IMR-90 (cell line): ENCODE data around the gene NCKAP5L. TPM values are rescaled to one million over a fixed set of nuclear protein-coding genes. Genes with fewer than 3 reads are reported as not detected.

Source experiments
- ATAC-seq: fragments of 200-7000 bp; cut with Tn5 transposase; 2 replicates; pipeline ENCODE4 v1.9.1; 2020; ENCODE audit warnings: low read depth, mild to moderate bottlenecking, moderate library complexity
- BruUV-seq: library from RNA; stranded (reverse); fragments of 400-500 nt; replicated peaks from 2 replicates; lab custom pipeline; 2021; lab: Mats Ljungman, UMichigan
- CTCF ChIA-PET: fragments of 300-600 bp; formaldehyde crosslinking; extraction: SDS; loops from one replicate; lab custom pipeline; 2021; ENCODE audit warnings: antibody characterized with exemption; lab: Yijun Ruan, JAX
- POLR2A ChIA-PET: fragments of 300-600 bp; sonication (Branson Sonifier 250); formaldehyde crosslinking; loops from one replicate; lab custom pipeline; 2022; ENCODE audit warnings: antibody characterized with exemption; ENCODE audit not compliant: unreplicated experiment; lab: Charles Lee
- DNase-seq: peaks from one replicate; pipeline ENCODE4 v3.0.0; 2013
- H2AFZ ChIP-seq: replicated peaks from 2 replicates; pipeline ENCODE3; 2013; ENCODE audit warnings: low read length, mild to moderate bottlenecking; ENCODE audit not compliant: poor library complexity
- H2AK5ac ChIP-seq: 2 replicates; pipeline ENCODE4 v1.6.1; 2013; ENCODE audit warnings: low read depth, low read length, inconsistent platforms
- H2AK9ac ChIP-seq: replicated peaks from 2 replicates; pipeline ENCODE3; 2013; ENCODE audit warnings: mild to moderate bottlenecking, low read depth, low read length, moderate library complexity; ENCODE audit not compliant: poor library complexity
- H2BK120ac ChIP-seq: 2 replicates; pipeline ENCODE4 v1.6.1; 2013; ENCODE audit warnings: low read depth, low read length, inconsistent platforms
- H2BK15ac ChIP-seq: 3 replicates; pipeline ENCODE4 v1.6.1; 2013; ENCODE audit warnings: low read depth, low read length, inconsistent platforms
- H2BK20ac ChIP-seq: 2 replicates; pipeline ENCODE4 v1.6.1; 2013; ENCODE audit warnings: low read depth, mild to moderate bottlenecking, inconsistent platforms, low read length, moderate library complexity
- H2BK5ac ChIP-seq: 2 replicates; pipeline ENCODE4 v1.6.1; 2013; ENCODE audit warnings: mild to moderate bottlenecking, low read depth, low read length, inconsistent platforms; ENCODE audit not compliant: poor library complexity, severe bottlenecking
- H3K14ac ChIP-seq: replicated peaks from 2 replicates; pipeline ENCODE4 v1.6.1; 2013; ENCODE audit warnings: low read depth, low read length, inconsistent platforms
- H3K18ac ChIP-seq: 2 replicates; pipeline ENCODE4 v1.6.1; 2013; ENCODE audit warnings: low read depth, low read length, control low read depth
- H3K23ac ChIP-seq: 2 replicates; pipeline ENCODE4 v1.6.1; 2013; ENCODE audit warnings: low read depth, low read length, inconsistent platforms
- H3K27ac ChIP-seq: 2 replicates; pipeline ENCODE4 v1.5.1; 2013; ENCODE audit warnings: mild to moderate bottlenecking, control low read depth, low read length; ENCODE audit not compliant: insufficient read depth
- H3K27me3 ChIP-seq: 2 replicates; pipeline ENCODE4 v1.6.1; 2013; ENCODE audit warnings: low read length; ENCODE audit not compliant: control insufficient read depth, insufficient read depth
- H3K36me3 ChIP-seq: 2 replicates; pipeline ENCODE4 v1.6.1; 2013; ENCODE audit warnings: low read length, mixed read lengths; ENCODE audit not compliant: control insufficient read depth, insufficient read depth
- H3K4ac ChIP-seq: 2 replicates; pipeline ENCODE4 v1.6.1; 2013; ENCODE audit warnings: low read depth, low read length, inconsistent platforms
- H3K4me1 ChIP-seq: 2 replicates; pipeline ENCODE4 v1.6.1; 2013; ENCODE audit warnings: low read length, mixed read lengths; ENCODE audit not compliant: control insufficient read depth, insufficient read depth
- H3K4me2 ChIP-seq: 2 replicates; pipeline ENCODE4 v1.6.1; 2013; ENCODE audit warnings: low read depth, mild to moderate bottlenecking, control low read depth, low read length, moderate library complexity
- H3K4me3 ChIP-seq: 2 replicates; pipeline ENCODE4 v1.5.1; 2013; ENCODE audit warnings: low read depth, mild to moderate bottlenecking, control low read depth, low read length, moderate library complexity; ENCODE audit not compliant: insufficient read depth
- H3K56ac ChIP-seq: 2 replicates; pipeline ENCODE4 v1.6.1; 2013; ENCODE audit warnings: low read length, inconsistent platforms; ENCODE audit not compliant: insufficient read depth; ENCODE audit errors: extremely low read depth
- H3K79me1 ChIP-seq, 2 experiments: 2 replicates each; pipeline ENCODE4 v1.6.1; 2013; ENCODE audit warnings: low read length in 2 of 2, inconsistent platforms in 1 of 2, low read depth in 1 of 2
- H3K9ac ChIP-seq: 2 replicates; pipeline ENCODE4 v1.6.1; 2013; ENCODE audit warnings: low read depth, low read length, control low read depth
- H3K9me1 ChIP-seq: 2 replicates; pipeline ENCODE4 v1.6.1; 2013; ENCODE audit warnings: low read length, inconsistent platforms; ENCODE audit not compliant: insufficient read depth
- H3K9me3 ChIP-seq: 2 replicates; pipeline ENCODE4 v1.6.1; 2013; ENCODE audit warnings: low read length; ENCODE audit not compliant: control insufficient read depth, insufficient read depth
- H4K20me1 ChIP-seq: 2 replicates; pipeline ENCODE4 v1.6.1; 2013; ENCODE audit warnings: low read length, inconsistent platforms; ENCODE audit not compliant: insufficient read depth
- H4K5ac ChIP-seq: 2 replicates; pipeline ENCODE4 v1.6.1; 2013; ENCODE audit warnings: mild to moderate bottlenecking, low read depth, low read length, control low read depth
- H4K8ac ChIP-seq, 2 experiments: 2 replicates each; pipeline ENCODE4 v1.6.1; 2013; ENCODE audit warnings: low read depth in 2 of 2, low read length in 2 of 2, control low read depth in 1 of 2, inconsistent platforms in 1 of 2
- H4K91ac ChIP-seq: 2 replicates; pipeline ENCODE4 v1.6.1; 2013; ENCODE audit warnings: low read depth, low read length, inconsistent platforms; ENCODE audit not compliant: insufficient read depth
- BHLHE40 ChIP-seq: fragments of 150-350 bp; IDR thresholded peaks from 2 replicates; pipeline ENCODE4 v1.6.1; 2016; ENCODE audit warnings: mild to moderate bottlenecking, low read depth, low read length
- CEBPB ChIP-seq: IDR thresholded peaks from 2 replicates; pipeline ENCODE4 v1.6.1; 2012; ENCODE audit warnings: low read depth, low read length, improper control_type of control experiment
- FOS ChIP-seq: fragments of 150-350 bp; IDR thresholded peaks from 2 replicates; pipeline ENCODE4 v1.6.1; 2016; ENCODE audit warnings: low read depth, low read length
- MAFK ChIP-seq: IDR thresholded peaks from 2 replicates; pipeline ENCODE4 v1.6.1; 2012; ENCODE audit warnings: low read depth, low read length, improper control_type of control experiment
- MAZ ChIP-seq: IDR thresholded peaks from 2 replicates; pipeline ENCODE4 v1.6.1; 2012; ENCODE audit warnings: low read depth, mild to moderate bottlenecking, low read length, improper control_type of control experiment, moderate library complexity, borderline replicate concordance
- RAD21 ChIP-seq: IDR thresholded peaks from 2 replicates; pipeline ENCODE4 v1.6.1; 2012; ENCODE audit warnings: low read length, improper control_type of control experiment
- SMC3 ChIP-seq: fragments of 150-350 bp; IDR thresholded peaks from 2 replicates; pipeline ENCODE4 v1.6.1; 2016; ENCODE audit warnings: low read depth, mild to moderate bottlenecking, antibody characterized with exemption, low read length, moderate library complexity
- WGBS, 2 experiments: methylation state at CpG; one replicate each; pipeline versions ENCODE4 v1.1.5 to v1.1.7; 2013; ENCODE audit warnings: missing lambda C conversion rate in 2 of 2; ENCODE audit not compliant: insufficient read length in 1 of 2; ENCODE audit errors: extremely low coverage in 2 of 2; 5-methylcytosine and 5-hydroxymethylcytosine counted together
- dilution Hi-C: fragments of 300-500 bp; cut with HindIII; formaldehyde crosslinking; loops from one replicate; pipeline ENCODE4 v1.14.3; 2018; ENCODE audit warnings: low sequenced_read_pairs; ENCODE audit not compliant: unreplicated experiment
- in situ Hi-C: fragments of 300-500 bp; cut with MboI; formaldehyde crosslinking; loops from 3 replicates; pipeline ENCODE4 v1.14.3; 2019; ENCODE audit warnings: low sequenced_read_pairs, inconsistent platforms, mixed read lengths
- intact Hi-C: fragments of 100-400 bp; cut with micrococcal nuclease; formaldehyde crosslinking; loops from 2 replicates; pipeline ENCODE4 v1.10.0; 2022
- polyA plus RNA-seq, 3 experiments: library from polyadenylated mRNA; depleted of rRNA; stranded (reverse); fragments of >200 nt; gene quantifications; 2 replicates each; pipeline ENCODE4 v1.2.3, GENCODE V29; 2012; ENCODE audit warnings: low replicate concordance in 1 of 3
- total RNA-seq: library from RNA; depleted of rRNA; stranded (reverse); fragments of >200 nt; gene quantifications from 2 replicates; pipeline ENCODE4 v1.2.3, GENCODE V29; 2012

Gene NCKAP5L
- total and polyA plus RNA-seq, 2 of the 4 experiments (the other 2 are of a cell fraction): 6.1 to 14.4 TPM

GRCh38 chr12:49805409-49805808 lies 22.8 kb downstream of the NCKAP5L start:
- H3K4me3 ChIP-seq: no peak overlapping the region
- no TSS peak for BruUV-seq
- 100% methylated on average over 2 of the region's 5 CpGs; no CpG with 5 or more reads in 1 of the 2 experiments for WGBS, 2 experiments
- H2AFZ ChIP-seq: no peak overlapping the region
- H3K56ac ChIP-seq: no peak overlapping the region
- TF ChIP-seq MAFK (no peak), FOS (no peak), CEBPB (no peak), BHLHE40 (no peak), RAD21 (no peak), SMC3 (no peak), MAZ (no peak)
- dilution Hi-C loops: no loop called here
- peaks cover 18% of the 10 kb centered on the region for H3K4me1 ChIP-seq
- peaks cover 59% of the 10 kb centered on the region for H3K36me3 ChIP-seq
- DNase-seq (no peak), ATAC-seq (no peak)
- H3K4ac ChIP-seq: no peak overlapping the region
- no peak overlapping the region for H2BK5ac ChIP-seq
- H2AK5ac ChIP-seq: no peak overlapping the region
- no peak overlapping the region for H2BK15ac ChIP-seq
- ChIA-PET CTCF (no interaction called here), POLR2A (no interaction called here)
- no peaks in the 10 kb centered on the region for H3K9me3 ChIP-seq
- no peak overlapping the region for H2BK20ac ChIP-seq
- no peak overlapping the region for H4K91ac ChIP-seq
- intact Hi-C loops: no loop called here
- no peak overlapping the region for H3K4me2 ChIP-seq
- peaks cover 6% of the 10 kb centered on the region; the same call in 1 of the 2 replicates for H3K9me1 ChIP-seq
- H3K27me3 ChIP-seq: no peaks in the 10 kb centered on the region
- H3K23ac ChIP-seq: no peak overlapping the region
- H3K14ac ChIP-seq: no peak overlapping the region
- H4K5ac ChIP-seq: no peak overlapping the region
- in situ Hi-C loops: no loop called here
- no peak overlapping the region for H3K18ac ChIP-seq
- H3K79me1 ChIP-seq: peaks cover 18 to 60% of the 10 kb centered on the region in 2 experiments
- no peak overlapping the region for H4K8ac ChIP-seq
- no peak overlapping the region for H2AK9ac ChIP-seq
- H4K20me1 ChIP-seq: peaks cover 61% of the 10 kb centered on the region
- no peak overlapping the region for H2BK120ac ChIP-seq
- no peak overlapping the region for H3K27ac ChIP-seq
- H3K9ac ChIP-seq: no peak overlapping the region
